ENCODE measurements around the gene APOBEC3A. TPM values are rescaled to one million over a fixed set of nuclear protein-coding genes. Genes with fewer than 3 reads are reported as not detected.

Gene APOBEC3A
- total RNA-seq, 1 experiment from 2014 or later = not detected

- intact Hi-C loops (cut with micrococcal nuclease) = no loop called here
- peaks cover 6% of the 10 kb centered on the region for H3K4me1 Mint-ChIP-seq (ENCODE audit: insufficient read depth, unreplicated experiment)
Observed at GRCh38 chr22:38966380-38966702, 8.9 kb downstream of the APOBEC3A start.

GRCh38 chr22:38966942-38967341 lies 9.5 kb downstream of the APOBEC3A start:
- ChIA-PET CTCF (no interaction called here), POLR2A (no interaction called here)
- no peak overlapping the region for H3K4me3 Mint-ChIP-seq (ENCODE audit: unreplicated experiment)
- TF ChIP-seq CTCF (IDR thresholded peaks at IDR 0.05; ENCODE audit: unreplicated experiment) = no peak
- intact Hi-C loops (cut with micrococcal nuclease) = no loop called here
- no peak overlapping the region for H3K27ac Mint-ChIP-seq (ENCODE audit: low read depth, unreplicated experiment)
- no peak for DNase-seq (ENCODE audit: unreplicated experiment)
- no peaks in the 10 kb centered on the region for H3K36me3 Mint-ChIP-seq (ENCODE audit: insufficient read depth, unreplicated experiment)
- peaks cover 62% of the 10 kb centered on the region for H3K27me3 Mint-ChIP-seq (ENCODE audit: insufficient read depth, unreplicated experiment)
- peaks cover 6% of the 10 kb centered on the region for H3K4me1 Mint-ChIP-seq (ENCODE audit: insufficient read depth, unreplicated experiment)
- no peaks in the 10 kb centered on the region for H3K9me3 Mint-ChIP-seq (ENCODE audit: unreplicated experiment)
- BruUV-seq (replicated peaks) = no TSS peak

More at GRCh38 chr22:38966380-38966702, 8.9 kb downstream of the APOBEC3A start:
- no TSS peak for BruUV-seq (replicated peaks)
- Mint-ChIP-seq H3K27me3 (ENCODE audit: insufficient read depth, unreplicated experiment) (peaks cover 56% of the 10 kb centered on the region), H3K9me3 (ENCODE audit: unreplicated experiment) (no peaks in the 10 kb centered on the region), H3K36me3 (ENCODE audit: insufficient read depth, unreplicated experiment) (no peaks in the 10 kb centered on the region), H3K27ac (ENCODE audit: low read depth, unreplicated experiment) (no peak overlapping the region), H3K4me3 (ENCODE audit: unreplicated experiment) (no peak overlapping the region)
- ChIA-PET CTCF (interaction anchor here (0.6 to 0.9 kb wide), 2 partner anchors 97 to 116 kb away, joined by 3 to 4 read pairs; no protein-coding TSS in a partner anchor), POLR2A (interaction anchor here (0.6 kb wide), 2 partner anchors 27 to 37 kb away, joined by 3 read pairs; no protein-coding TSS in a partner anchor)
- TF ChIP-seq CTCF (IDR thresholded peaks at IDR 0.05; ENCODE audit: unreplicated experiment) = no peak
- no peak for DNase-seq (ENCODE audit: unreplicated experiment)

GRCh38 chr22:38967451-38968450 lies 10.3 kb downstream of the APOBEC3A start:
- no peak for TF ChIP-seq CTCF (IDR thresholded peaks at IDR 0.05; ENCODE audit: unreplicated experiment)
- Mint-ChIP-seq H3K27ac (ENCODE audit: low read depth, unreplicated experiment) (no peak overlapping the region), H3K27me3 (ENCODE audit: insufficient read depth, unreplicated experiment) (peaks cover 67% of the 10 kb centered on the region), H3K4me3 (ENCODE audit: unreplicated experiment) (no peak overlapping the region), H3K4me1 (ENCODE audit: insufficient read depth, unreplicated experiment) (peaks cover 6% of the 10 kb centered on the region), H3K36me3 (ENCODE audit: insufficient read depth, unreplicated experiment) (no peaks in the 10 kb centered on the region), H3K9me3 (ENCODE audit: unreplicated experiment) (no peaks in the 10 kb centered on the region)
- ChIA-PET POLR2A (no interaction called here), CTCF (no interaction called here)
- intact Hi-C loops (cut with micrococcal nuclease) = no loop called here
- DNase-seq (ENCODE audit: unreplicated experiment) = no peak
- no TSS peak for BruUV-seq (replicated peaks)

- BruUV-seq (replicated peaks) = no TSS peak
- no peak for TF ChIP-seq CTCF (IDR thresholded peaks at IDR 0.05; ENCODE audit: unreplicated experiment)
- CTCF ChIA-PET = interaction anchor here (1.4 kb wide), 1 partner anchor 149 kb away, joined by 3 read pairs; no protein-coding TSS in a partner anchor
- no peaks in the 10 kb centered on the region for H3K9me3 Mint-ChIP-seq (ENCODE audit: unreplicated experiment)
- peaks cover 3% of the 10 kb centered on the region for H3K4me1 Mint-ChIP-seq (ENCODE audit: insufficient read depth, unreplicated experiment)
- peaks cover 67% of the 10 kb centered on the region for H3K27me3 Mint-ChIP-seq (ENCODE audit: insufficient read depth, unreplicated experiment)
- no peaks in the 10 kb centered on the region for H3K36me3 Mint-ChIP-seq (ENCODE audit: insufficient read depth, unreplicated experiment)
- DNase-seq (ENCODE audit: unreplicated experiment) = no peak
- H3K4me3 Mint-ChIP-seq (ENCODE audit: unreplicated experiment) = no peak overlapping the region
- POLR2A ChIA-PET = no interaction called here
- intact Hi-C loops (cut with micrococcal nuclease) = no loop called here
- H3K27ac Mint-ChIP-seq (ENCODE audit: low read depth, unreplicated experiment) = no peak overlapping the region
Observed at GRCh38 chr22:38968801-38969200, 11.4 kb downstream of the APOBEC3A start.

Measured in MCF 10A (cell line).